Stimulated activated CD8-positive, alpha-beta memory T cell treated with anti-CD3 and anti-CD28 coated beads, Interleukin-12 subunit alpha, Interleukin-12 subunit beta, amount 100 ng/mL, for 24 hours (primary cell): ENCODE results near the gene MDFIC.

Source experiments
- DNase-seq: peaks from one replicate; pipeline ENCODE4 v3.0.0-alpha.2; 2020; ENCODE audit errors: extremely low read depth

The MDFIC gene

GRCh38 chr7:115040057-115040456, 118.2 kb downstream of the MDFIC start:
- no peak for DNase-seq

- no peak for DNase-seq
These were observed 118.6 kb downstream of the MDFIC start for GRCh38 chr7:115040495-115040894.

GRCh38 chr7:115042596-115042995, 120.7 kb downstream of the MDFIC start:
- no peak for DNase-seq

- no peak for DNase-seq
These were observed 121.7 kb downstream of the MDFIC start for GRCh38 chr7:115043605-115044004.

- DNase-seq: no peak
These were observed 122.3 kb downstream of the MDFIC start for GRCh38 chr7:115044224-115044623.

GRCh38 chr7:115047958-115048720, 126.2 kb downstream of the MDFIC start:
- no peak for DNase-seq

- DNase-seq: no peak
These were observed 130.8 kb downstream of the MDFIC start for GRCh38 chr7:115052706-115053105.

GRCh38 chr7:115054478-115055065, 132.7 kb downstream of the MDFIC start:
- no peak for DNase-seq

- no peak for DNase-seq
These were observed 134.1 kb downstream of the MDFIC start for GRCh38 chr7:115056019-115056418.

- no peak for DNase-seq
These were observed 136.8 kb downstream of the MDFIC start for GRCh38 chr7:115058726-115059125.

GRCh38 chr7:115059321-115059720, 137.4 kb downstream of the MDFIC start:
- no peak for DNase-seq

GRCh38 chr7:115060095-115060870, 138.4 kb downstream of the MDFIC start:
- no peak for DNase-seq

- no peak for DNase-seq
These were observed 144.2 kb downstream of the MDFIC start for GRCh38 chr7:115066050-115066449.

- DNase-seq: no peak
These were observed 144.7 kb downstream of the MDFIC start for GRCh38 chr7:115066634-115067033.

GRCh38 chr7:115068220-115068619, 146.3 kb downstream of the MDFIC start:
- no peak for DNase-seq
